ENCODE results near the gene CD7. TPM values are rescaled to one million over a fixed set of nuclear protein-coding genes. Genes with fewer than 3 reads are reported as not detected.

The CD7 gene
- polyA plus RNA-seq, 1 of the 3 experiments (the other 2 are of a cell fraction), result 0.07 TPM

DNA sequence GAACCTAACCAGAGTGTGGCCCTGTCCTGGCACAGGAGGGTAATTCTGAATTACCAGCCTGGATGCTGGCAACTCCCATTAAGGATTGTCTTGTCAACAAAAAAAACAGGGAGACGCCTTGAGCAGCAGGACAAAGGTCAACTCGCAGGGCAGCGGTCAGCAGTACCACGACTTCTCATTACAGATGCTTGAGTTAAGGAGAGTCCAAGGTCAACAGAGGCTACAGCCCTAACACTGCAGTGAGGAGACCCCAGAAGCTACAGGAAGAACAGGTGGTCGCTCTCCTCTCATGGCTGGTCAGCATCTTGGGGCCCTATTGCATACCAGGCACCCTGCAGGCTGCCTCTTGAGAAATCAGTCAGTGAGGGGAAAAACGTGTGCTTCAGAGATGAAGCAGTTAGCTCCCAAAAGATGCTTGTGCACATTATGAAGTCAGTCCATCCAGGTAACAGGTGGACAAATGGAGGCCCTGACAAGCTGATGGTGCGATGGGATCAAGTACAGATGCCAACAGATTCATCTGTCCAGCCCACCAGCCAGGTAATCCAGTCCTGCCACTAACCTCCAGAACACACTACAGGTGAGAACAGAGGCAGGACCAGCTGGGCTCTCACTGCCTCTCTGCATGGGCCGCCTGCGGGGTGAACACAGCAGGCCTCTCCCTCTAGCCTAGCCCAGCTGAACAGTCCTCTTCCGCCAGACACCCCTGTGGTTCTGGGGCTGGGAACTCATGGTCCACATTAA lies 48.1 kb downstream of the CD7 start:
- Histone ChIP-seq H3K4me1 (ENCODE audit: control insufficient read depth in 1 of 2, insufficient read depth in 2 of 2, low read depth in 1 of 2, low read length in 1 of 2) (peaks cover 47 to 56% of the 10 kb centered on the region in 2 experiments), H3K36me3 (replicated peaks in 1 of 2; ENCODE audit: control insufficient read depth in 1 of 2, insufficient read depth in 2 of 2, low read length in 1 of 2) (peaks cover 41 to 53% of the 10 kb centered on the region in 2 experiments), H3K9me2 (no peaks in the 10 kb centered on the region), H3K4me2 (peak overlapping the region; percentile 98; the same call in 1 of the 2 replicates), H3F3A (replicated peaks; ENCODE audit: insufficient read depth) (peaks cover 28% of the 10 kb centered on the region), H3K79me2 (ENCODE audit: insufficient read depth) (peaks cover 93% of the 10 kb centered on the region), H3K27ac (ENCODE audit: low read depth in 2 of 2, low read length in 1 of 2) (peak overlapping the region in 1 of 2 experiments; percentile 92; a peak in 1 of 4 replicates), H3K9me3 (no peaks in the 10 kb centered on the region), H3K9ac (no peak overlapping the region), H3K4me3 (ENCODE audit: low read depth in 2 of 2, low read length in 1 of 2) (no peak overlapping the region), H4K20me1 (ENCODE audit: insufficient read depth) (peaks cover 84% of the 10 kb centered on the region), H3K27me3 (ENCODE audit: insufficient read depth) (no peaks in the 10 kb centered on the region), H2AFZ (ENCODE audit: low read depth) (no peak overlapping the region)
- WGBS (ENCODE audit: low lambda C conversion rate), result 90% methylated on average over 10 of the region's 10 CpGs
- no peak for DNase-seq
- CTCF ChIA-PET, result interaction anchor here (0.8 to 3.4 kb wide), 5 partner anchors 14 to 251 kb away, joined by 3 to 14 read pairs (median 6); no protein-coding TSS in a partner anchor
- POLR2A ChIA-PET, result interaction anchor here (0.6 kb wide), 1 partner anchor 63 kb away, joined by 3 read pairs; no protein-coding TSS in a partner anchor
- TF ChIP-seq GABPA (IDR thresholded peaks at IDR 0.05; ENCODE audit: low read depth), result no peak
- no peak for TF ChIP-seq MEF2A (IDR thresholded peaks at IDR 0.05; ENCODE audit: borderline replicate concordance, low read depth)
- TF ChIP-seq POLR2AphosphoS5 (IDR thresholded peaks at IDR 0.05; ENCODE audit: low read depth, low read length), result no peak
- TF ChIP-seq, protein P1, sequence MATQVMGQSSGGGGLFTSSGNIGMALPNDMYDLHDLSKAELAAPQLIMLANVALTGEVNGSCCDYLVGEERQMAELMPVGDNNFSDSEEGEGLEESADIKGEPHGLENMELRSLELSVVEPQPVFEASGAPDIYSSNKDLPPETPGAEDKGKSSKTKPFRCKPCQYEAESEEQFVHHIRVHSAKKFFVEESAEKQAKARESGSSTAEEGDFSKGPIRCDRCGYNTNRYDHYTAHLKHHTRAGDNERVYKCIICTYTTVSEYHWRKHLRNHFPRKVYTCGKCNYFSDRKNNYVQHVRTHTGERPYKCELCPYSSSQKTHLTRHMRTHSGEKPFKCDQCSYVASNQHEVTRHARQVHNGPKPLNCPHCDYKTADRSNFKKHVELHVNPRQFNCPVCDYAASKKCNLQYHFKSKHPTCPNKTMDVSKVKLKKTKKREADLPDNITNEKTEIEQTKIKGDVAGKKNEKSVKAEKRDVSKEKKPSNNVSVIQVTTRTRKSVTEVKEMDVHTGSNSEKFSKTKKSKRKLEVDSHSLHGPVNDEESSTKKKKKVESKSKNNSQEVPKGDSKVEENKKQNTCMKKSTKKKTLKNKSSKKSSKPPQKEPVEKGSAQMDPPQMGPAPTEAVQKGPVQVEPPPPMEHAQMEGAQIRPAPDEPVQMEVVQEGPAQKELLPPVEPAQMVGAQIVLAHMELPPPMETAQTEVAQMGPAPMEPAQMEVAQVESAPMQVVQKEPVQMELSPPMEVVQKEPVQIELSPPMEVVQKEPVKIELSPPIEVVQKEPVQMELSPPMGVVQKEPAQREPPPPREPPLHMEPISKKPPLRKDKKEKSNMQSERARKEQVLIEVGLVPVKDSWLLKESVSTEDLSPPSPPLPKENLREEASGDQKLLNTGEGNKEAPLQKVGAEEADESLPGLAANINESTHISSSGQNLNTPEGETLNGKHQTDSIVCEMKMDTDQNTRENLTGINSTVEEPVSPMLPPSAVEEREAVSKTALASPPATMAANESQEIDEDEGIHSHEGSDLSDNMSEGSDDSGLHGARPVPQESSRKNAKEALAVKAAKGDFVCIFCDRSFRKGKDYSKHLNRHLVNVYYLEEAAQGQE (IDR thresholded peaks at IDR 0.05; ENCODE audit: low read depth, low read length), result no peak
- TF ChIP-seq RCOR1 (IDR thresholded peaks at IDR 0.05; ENCODE audit: low read length), result no peak
- TF ChIP-seq FOXM1 (IDR thresholded peaks at IDR 0.05; ENCODE audit: low read depth), result no peak
- TF ChIP-seq NRF1 (IDR thresholded peaks at IDR 0.05; ENCODE audit: low read depth, low read length), result no peak
- no peak for TF ChIP-seq FOSL2 (IDR thresholded peaks at IDR 0.05; ENCODE audit: borderline replicate concordance, low read depth)
- no peak for TF ChIP-seq JUND (IDR thresholded peaks at IDR 0.05)
- no peak for TF ChIP-seq EP300 (IDR thresholded peaks at IDR 0.05; ENCODE audit: borderline replicate concordance in 1 of 2, low read depth in 1 of 2, low read length in 1 of 2)
- TF ChIP-seq SIN3A (IDR thresholded peaks at IDR 0.05; ENCODE audit: borderline replicate concordance, low read depth, low read length), result no peak

Measured in SK-N-SH (cell line).